AG04449 (cell line): ENCODE data around the gene NRTN.

ENCODE experiments used
- CTCF ChIA-PET: fragments of 350-600 bp; formaldehyde crosslinking; extraction: SDS; loops from one replicate; lab custom pipeline; 2021; ENCODE audit warnings: antibody characterized with exemption; lab: Yijun Ruan, JAX
- POLR2A ChIA-PET: fragments of 400-600, 350-600 bp; formaldehyde crosslinking; extraction: SDS; loops from one replicate; lab custom pipeline; 2020; ENCODE audit warnings: antibody characterized with exemption, inconsistent platforms; lab: Yijun Ruan, JAX
- DNase-seq: peaks from one replicate; pipeline ENCODE4 v3.0.0-alpha.2; 2010; ENCODE audit warnings: low read depth, low spot score
- H3K4me3 ChIP-seq: 2 replicates; pipeline ENCODE4 v1.5.1; 2011; ENCODE audit warnings: low read depth, mild to moderate bottlenecking, control low read depth, low read length
- TF ChIP-seq, protein P1 (sequence below): IDR thresholded peaks from one replicate; pipeline ENCODE4 v1.5.1; 2011; ENCODE audit warnings: mild to moderate bottlenecking, moderate library complexity, low read length, control low read depth, inconsistent platforms; ENCODE audit not compliant: insufficient read depth; ENCODE audit errors: missing control alignments

Gene NRTN

DNA sequence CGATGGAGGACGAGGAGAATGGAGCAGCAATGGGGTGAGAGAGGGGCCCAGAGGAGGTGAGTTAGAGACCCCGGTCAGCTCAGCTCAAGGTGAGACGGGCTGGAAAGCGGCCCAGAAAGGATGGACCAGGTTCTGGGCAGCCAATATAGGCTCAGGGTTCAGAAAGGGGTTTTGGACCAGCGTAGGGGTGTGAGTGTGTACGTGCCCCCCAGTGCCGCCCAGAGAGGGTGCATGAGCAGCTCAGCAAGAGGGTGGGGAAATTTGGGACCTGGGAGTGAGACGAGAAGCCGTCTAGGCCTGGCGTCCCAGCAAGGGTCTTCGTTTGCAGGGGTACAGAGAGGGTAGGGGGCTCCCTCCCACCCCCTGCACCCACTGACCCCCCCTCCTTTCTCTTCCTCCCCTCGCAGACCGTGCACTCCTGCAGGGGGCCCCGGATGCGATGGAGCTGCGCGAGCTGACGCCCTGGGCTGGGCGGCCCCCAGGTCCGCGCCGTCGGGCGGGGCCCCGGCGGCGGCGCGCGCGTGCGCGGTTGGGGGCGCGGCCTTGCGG, 22.5 kb downstream of the NRTN start:
- CTCF ChIA-PET, result interaction anchor here (0.7 to 2.7 kb wide), 4 partner anchors 15 to 63 kb away, joined by 3 to 23 read pairs (median 6); partner anchors contain the start of gene NRTN
- POLR2A ChIA-PET, result interaction anchor here (0.9 to 2.6 kb wide), 7 partner anchors 10 to 109 kb away, joined by 4 to 23 read pairs (median 4); partner anchors contain the start of genes DUS3L, FUT6 and NDUFA11

DNA sequence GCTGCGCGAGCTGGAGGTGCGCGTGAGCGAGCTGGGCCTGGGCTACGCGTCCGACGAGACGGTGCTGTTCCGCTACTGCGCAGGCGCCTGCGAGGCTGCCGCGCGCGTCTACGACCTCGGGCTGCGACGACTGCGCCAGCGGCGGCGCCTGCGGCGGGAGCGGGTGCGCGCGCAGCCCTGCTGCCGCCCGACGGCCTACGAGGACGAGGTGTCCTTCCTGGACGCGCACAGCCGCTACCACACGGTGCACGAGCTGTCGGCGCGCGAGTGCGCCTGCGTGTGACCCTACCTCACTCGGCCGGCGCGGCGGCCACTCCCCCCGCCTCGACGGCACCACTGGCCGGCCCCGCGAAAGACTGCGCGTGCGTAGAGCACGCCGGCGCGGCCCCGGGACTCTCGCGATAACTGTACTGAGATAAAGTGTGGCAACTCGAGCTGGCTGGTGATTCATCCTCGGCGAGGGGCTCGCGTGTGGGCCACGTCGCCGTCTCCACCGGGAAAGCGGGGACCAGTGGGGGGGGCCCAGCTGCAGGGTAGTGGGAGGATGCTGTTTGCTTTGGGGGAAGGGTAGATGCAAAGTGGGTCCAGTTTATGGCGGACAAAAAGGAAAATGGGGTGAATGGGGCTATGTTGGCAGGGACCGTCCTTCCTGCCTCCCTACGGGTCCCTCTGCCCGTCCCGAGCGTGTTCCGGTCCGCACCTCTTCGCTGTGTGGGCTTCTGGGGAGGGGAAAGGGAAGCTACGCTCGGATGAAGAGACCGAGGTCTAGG, 23.2 kb downstream of the NRTN start:
- CTCF ChIA-PET, result interaction anchor here (0.7 to 2.7 kb wide), 5 partner anchors 14 to 63 kb away, joined by 3 to 23 read pairs (median 6); partner anchors contain the start of gene NRTN
- DNase-seq, result peak; percentile 17
- peak overlapping the region; percentile 76 for H3K4me3 ChIP-seq
- TF ChIP-seq, protein P1, sequence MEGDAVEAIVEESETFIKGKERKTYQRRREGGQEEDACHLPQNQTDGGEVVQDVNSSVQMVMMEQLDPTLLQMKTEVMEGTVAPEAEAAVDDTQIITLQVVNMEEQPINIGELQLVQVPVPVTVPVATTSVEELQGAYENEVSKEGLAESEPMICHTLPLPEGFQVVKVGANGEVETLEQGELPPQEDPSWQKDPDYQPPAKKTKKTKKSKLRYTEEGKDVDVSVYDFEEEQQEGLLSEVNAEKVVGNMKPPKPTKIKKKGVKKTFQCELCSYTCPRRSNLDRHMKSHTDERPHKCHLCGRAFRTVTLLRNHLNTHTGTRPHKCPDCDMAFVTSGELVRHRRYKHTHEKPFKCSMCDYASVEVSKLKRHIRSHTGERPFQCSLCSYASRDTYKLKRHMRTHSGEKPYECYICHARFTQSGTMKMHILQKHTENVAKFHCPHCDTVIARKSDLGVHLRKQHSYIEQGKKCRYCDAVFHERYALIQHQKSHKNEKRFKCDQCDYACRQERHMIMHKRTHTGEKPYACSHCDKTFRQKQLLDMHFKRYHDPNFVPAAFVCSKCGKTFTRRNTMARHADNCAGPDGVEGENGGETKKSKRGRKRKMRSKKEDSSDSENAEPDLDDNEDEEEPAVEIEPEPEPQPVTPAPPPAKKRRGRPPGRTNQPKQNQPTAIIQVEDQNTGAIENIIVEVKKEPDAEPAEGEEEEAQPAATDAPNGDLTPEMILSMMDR, result no peak
- POLR2A ChIA-PET, result interaction anchor here (0.7 to 2.6 kb wide), 12 partner anchors 8 to 108 kb away, joined by 3 to 23 read pairs (median 4); partner anchors contain the start of genes DUS3L, FUT6 and NDUFA11

More for the DNA sequence above, 22.5 kb downstream of the NRTN start:
- no peak for DNase-seq
- TF ChIP-seq, protein P1, result no peak
- H3K4me3 ChIP-seq, result peak overlapping the region; percentile 76

DNA sequence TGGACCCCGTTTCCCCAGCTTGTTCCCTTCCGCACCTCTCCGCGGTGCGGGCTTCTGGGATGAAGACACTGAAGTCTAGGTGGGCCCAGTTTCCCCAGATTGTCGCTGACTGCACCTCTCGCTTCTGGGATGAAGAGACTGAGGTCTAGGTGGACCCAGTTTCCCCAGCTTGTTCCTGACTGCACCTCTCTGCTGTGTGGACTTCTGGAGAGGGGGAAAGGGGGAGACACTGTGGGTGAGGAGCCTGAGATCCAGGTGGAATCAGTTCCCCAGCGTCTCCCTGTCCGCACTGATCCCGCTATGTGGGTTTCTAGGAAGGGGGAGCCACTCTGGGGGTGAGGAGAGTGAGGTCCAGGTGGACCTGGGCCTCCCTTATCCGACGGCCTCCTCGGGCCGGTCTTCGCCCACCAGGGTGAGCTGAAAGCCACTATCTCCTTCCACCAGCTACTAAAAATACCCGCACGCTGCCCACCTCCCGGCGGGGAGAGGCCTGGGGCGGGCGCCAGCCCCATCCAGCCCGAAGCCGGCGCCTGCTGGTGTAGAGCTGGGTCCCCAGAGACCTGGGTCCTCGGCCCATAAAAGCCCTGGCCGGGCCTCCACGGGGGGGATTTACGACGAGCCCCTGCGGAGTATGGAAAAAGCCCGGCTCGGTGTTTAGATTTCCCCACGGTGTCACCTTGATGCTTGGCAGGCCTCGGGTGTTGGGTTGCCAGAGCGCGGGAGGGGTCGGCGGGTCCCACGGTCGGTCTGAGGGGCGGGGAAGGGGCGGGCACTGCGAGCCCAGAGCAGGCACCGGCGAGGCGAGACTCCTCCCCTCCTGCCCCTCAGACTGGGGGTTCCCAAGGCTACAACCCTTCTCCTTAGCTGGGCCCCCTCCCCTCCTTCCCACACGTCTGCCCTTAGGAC, 24.0 kb downstream of the NRTN start:
- TF ChIP-seq, protein P1, result no peak
- H3K4me3 ChIP-seq, result peak overlapping the region; percentile 76
- POLR2A ChIA-PET, result interaction anchor here (0.6 to 2.6 kb wide), 11 partner anchors 9 to 146 kb away, joined by 3 to 23 read pairs (median 4); partner anchors contain the start of genes NDUFA11 and RPL36
- no peak for DNase-seq
- CTCF ChIA-PET, result interaction anchor here (0.7 to 2.7 kb wide), 5 partner anchors 13 to 64 kb away, joined by 3 to 23 read pairs (median 6); partner anchors contain the start of gene NRTN

DNA sequence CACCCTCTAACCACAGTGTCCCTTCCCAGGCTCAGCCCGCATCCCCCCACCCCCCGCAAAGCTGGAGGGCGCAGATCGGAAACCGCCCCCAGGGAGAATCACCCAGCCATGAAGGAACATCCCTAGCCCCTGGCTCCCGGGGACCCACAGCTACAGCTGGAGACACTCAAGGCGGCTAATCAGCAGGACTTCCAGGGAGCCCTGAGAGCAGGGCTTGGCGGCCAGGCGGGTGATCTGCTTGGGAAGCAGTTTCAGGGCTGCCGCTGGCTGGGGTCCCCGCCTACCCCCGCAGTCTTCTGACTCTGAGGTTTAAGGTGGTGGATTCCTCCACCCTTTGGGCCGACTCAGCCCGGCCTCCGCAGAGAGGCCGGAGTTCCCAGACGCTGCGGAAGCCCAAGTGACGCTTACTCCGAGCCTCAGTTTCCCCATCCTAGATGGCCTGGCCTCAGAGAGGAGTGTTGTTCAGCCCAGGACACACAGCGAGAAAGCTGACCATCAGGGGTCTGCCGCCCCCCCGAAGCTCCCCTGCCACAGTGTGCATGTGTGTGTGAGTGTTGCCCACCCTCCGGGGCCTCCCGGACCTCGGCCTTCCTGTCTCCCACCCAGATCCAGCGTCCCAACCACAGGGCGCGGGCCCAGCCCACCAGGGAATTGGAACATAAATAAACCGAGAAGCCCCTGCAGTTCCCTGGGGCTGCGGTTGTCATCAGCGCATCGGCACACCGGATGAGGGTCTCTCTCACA, 24.9 kb downstream of the NRTN start:
- DNase-seq, result no peak
- ChIA-PET POLR2A (interaction anchor here (0.6 to 2.6 kb wide), 6 partner anchors 9 to 515 kb away, joined by 3 to 23 read pairs (median 4); partner anchors contain the start of genes NDUFA11 and RPL36), CTCF (interaction anchor here (1.3 to 2.7 kb wide), 3 partner anchors 26 to 63 kb away, joined by 4 to 23 read pairs (median 7); partner anchors contain the start of gene NRTN)
- TF ChIP-seq, protein P1, result no peak
- 0 out of 2 replicates have a peak overlapping the region, but pooled peaks have one; percentile 76 for H3K4me3 ChIP-seq

DNA sequence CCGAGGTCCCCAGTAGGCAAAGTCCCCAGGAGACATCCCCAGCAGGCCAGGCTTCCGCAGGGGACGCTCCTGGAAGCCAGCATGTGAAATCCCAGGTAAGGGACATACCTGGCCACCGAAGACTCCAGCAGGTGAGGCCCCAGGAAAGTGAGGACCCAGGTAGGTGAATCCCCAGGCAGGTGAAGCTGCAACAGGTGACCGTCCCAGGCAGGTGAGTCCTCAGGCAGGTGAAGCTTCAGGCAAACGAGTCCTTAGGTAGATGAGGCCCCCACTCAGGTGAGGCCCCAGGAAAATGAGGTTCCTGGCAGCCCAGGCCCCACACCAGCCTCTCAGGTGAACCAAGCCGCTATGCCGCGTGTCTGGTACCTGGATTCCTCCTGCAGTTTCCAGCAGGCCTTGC, 26.3 kb downstream of the NRTN start:
- TF ChIP-seq, protein P1, result no peak
- ChIA-PET POLR2A (no interaction called here), CTCF (interaction anchor here (1.3 kb wide), 1 partner anchor 27 kb away, joined by 3 read pairs; the partner anchor contains the start of gene NRTN)
- DNase-seq, result no peak
- no peak overlapping the region for H3K4me3 ChIP-seq
